HEK293 (cell line): ENCODE data around the gene CENPM.

Experiments used
- CTCF ChIA-PET: fragments of 350-600 bp; formaldehyde crosslinking; extraction: SDS; loops from one replicate; lab custom pipeline; 2021; ENCODE audit warnings: antibody characterized with exemption; lab: Yijun Ruan, JAX
- POLR2A ChIA-PET: fragments of 300-600 bp; formaldehyde crosslinking; extraction: SDS; loops from one replicate; lab custom pipeline; 2020; ENCODE audit warnings: antibody characterized with exemption, inconsistent platforms; lab: Yijun Ruan, JAX
- H3K27ac ChIP-seq: fragments of 200-500 bp; sonication (Bioruptor generic); 2 replicates; pipeline ENCODE4 v1.5.1; 2014; ENCODE audit warnings: low read depth, low read length, control low read depth, inconsistent platforms; ENCODE audit errors: extremely low read depth
- H3K36me3 ChIP-seq, 2 experiments: fragments of 200-500 bp in 1 of 2; sonication (Bioruptor generic) in 1 of 2; 1 replicate in 1 of 2; 2 replicates in 1 of 2; pipeline ENCODE4 v1.5.1; 2014 to 2017; ENCODE audit warnings: inconsistent platforms in 2 of 2, low read length in 2 of 2; ENCODE audit not compliant: control insufficient read depth in 2 of 2, insufficient read depth in 1 of 2
- H3K4me1 ChIP-seq: fragments of 200-500 bp; sonication (Bioruptor generic); 2 replicates; pipeline ENCODE4 v1.5.1; 2014; ENCODE audit warnings: mild to moderate bottlenecking, low read length, inconsistent platforms; ENCODE audit not compliant: control insufficient read depth, insufficient read depth
- H3K4me3 ChIP-seq: 2 replicates; pipeline ENCODE4 v1.5.1; 2011; ENCODE audit warnings: low read depth, mild to moderate bottlenecking, control low read depth, low read length, moderate library complexity
- H3K9me3 ChIP-seq: fragments of 200-500 bp; sonication (Bioruptor generic); 2 replicates; pipeline ENCODE4 v1.5.1; 2014; ENCODE audit warnings: low read depth, low read length, inconsistent platforms; ENCODE audit not compliant: control insufficient read depth, insufficient read depth
- BCL11B ChIP-seq: fragments of 450-650 bp; formaldehyde crosslinking; IDR thresholded peaks from 2 replicates; pipeline ENCODE4 v1.5.1; 2016; ENCODE audit warnings: low read depth, missing biosample characterization, missing genetic modification characterization
- EGR2 ChIP-seq: fragments of 450-650 bp; formaldehyde crosslinking; IDR thresholded peaks from 2 replicates; pipeline ENCODE4 v1.5.1; 2016; ENCODE audit warnings: low read depth, missing biosample characterization, missing genetic modification characterization
- FEZF1 ChIP-seq: fragments of 450-650 bp; formaldehyde crosslinking; IDR thresholded peaks from 2 replicates; pipeline ENCODE4 v1.5.1; 2016; ENCODE audit warnings: missing biosample characterization, missing genetic modification characterization
- KLF8 ChIP-seq: fragments of 450-650 bp; formaldehyde crosslinking; IDR thresholded peaks from 2 replicates; pipeline ENCODE4 v1.5.1; 2016; ENCODE audit warnings: missing biosample characterization, missing genetic modification characterization
- KLF9 ChIP-seq: fragments of 450-650 bp; formaldehyde crosslinking; IDR thresholded peaks from 2 replicates; pipeline ENCODE4 v1.5.1; 2016; ENCODE audit warnings: missing biosample characterization, missing genetic modification characterization, low read depth
- MYNN ChIP-seq: fragments of 450-650 bp; formaldehyde crosslinking; IDR thresholded peaks from 2 replicates; pipeline ENCODE4 v1.5.1; 2016; ENCODE audit warnings: missing biosample characterization, missing genetic modification characterization, borderline replicate concordance
- PRDM1 ChIP-seq: fragments of 450-650 bp; formaldehyde crosslinking; IDR thresholded peaks from 2 replicates; pipeline ENCODE4; 2016; ENCODE audit warnings: missing biosample characterization, missing genetic modification characterization
- TRIM28 ChIP-seq: IDR thresholded peaks from 2 replicates; pipeline ENCODE4 v1.6.1; 2011; ENCODE audit warnings: low read length, control low read depth, borderline replicate concordance
- YY1 ChIP-seq: fragments of 450-650 bp; formaldehyde crosslinking; IDR thresholded peaks from 2 replicates; pipeline ENCODE4 v1.5.1; 2018; ENCODE audit warnings: missing biosample characterization, missing genetic modification characterization
- ZBTB20 ChIP-seq: fragments of 450-650 bp; formaldehyde crosslinking; IDR thresholded peaks from 2 replicates; pipeline ENCODE4 v1.5.1; 2016; ENCODE audit warnings: missing biosample characterization, missing genetic modification characterization
- ZEB2 ChIP-seq: fragments of 450-650 bp; formaldehyde crosslinking; IDR thresholded peaks from 2 replicates; pipeline ENCODE4 v1.5.1; 2016; ENCODE audit warnings: missing biosample characterization, missing genetic modification characterization
- ZNF133 ChIP-seq: fragments of 450-650 bp; formaldehyde crosslinking; IDR thresholded peaks from 2 replicates; pipeline ENCODE4 v1.5.1; 2016; ENCODE audit warnings: missing biosample characterization, missing genetic modification characterization
- ZNF138 ChIP-seq: fragments of 450-650 bp; formaldehyde crosslinking; IDR thresholded peaks from 2 replicates; pipeline ENCODE4 v1.5.1; 2016; ENCODE audit warnings: missing biosample characterization, missing genetic modification characterization, borderline replicate concordance
- ZNF184 ChIP-seq: fragments of 450-650 bp; IDR thresholded peaks from 2 replicates; pipeline ENCODE4 v1.5.1; 2018; ENCODE audit warnings: missing biosample characterization, mild to moderate bottlenecking, missing genetic modification characterization
- ZNF2 ChIP-seq: fragments of 450-650 bp; formaldehyde crosslinking; IDR thresholded peaks from 2 replicates; pipeline ENCODE4 v1.5.1; 2016; ENCODE audit warnings: missing biosample characterization, missing genetic modification characterization
- ZNF223 ChIP-seq: fragments of 450-650 bp; formaldehyde crosslinking; IDR thresholded peaks from 2 replicates; pipeline ENCODE4 v1.5.1; 2016; ENCODE audit warnings: missing biosample characterization, missing genetic modification characterization
- ZNF24 ChIP-seq: fragments of 450-650 bp; formaldehyde crosslinking; IDR thresholded peaks from 2 replicates; pipeline ENCODE4 v1.5.1; 2016; ENCODE audit warnings: missing biosample characterization, missing genetic modification characterization
- ZNF324 ChIP-seq: fragments of 450-650 bp; formaldehyde crosslinking; IDR thresholded peaks from 2 replicates; pipeline ENCODE4 v1.5.1; 2016; ENCODE audit warnings: missing biosample characterization, missing genetic modification characterization
- ZNF335 ChIP-seq: fragments of 450-650 bp; formaldehyde crosslinking; conservative IDR thresholded peaks from 2 replicates; pipeline ENCODE4 v1.5.1; 2016; ENCODE audit warnings: missing biosample characterization, missing genetic modification characterization
- ZNF341 ChIP-seq: fragments of 450-650 bp; formaldehyde crosslinking; IDR thresholded peaks from 2 replicates; pipeline ENCODE4; 2016; ENCODE audit warnings: low read depth, missing biosample characterization, missing genetic modification characterization
- ZNF473 ChIP-seq: fragments of 450-650 bp; formaldehyde crosslinking; IDR thresholded peaks from 2 replicates; pipeline ENCODE4 v1.5.1; 2017; ENCODE audit warnings: missing biosample characterization, missing genetic modification characterization
- ZNF501 ChIP-seq: fragments of 450-650 bp; formaldehyde crosslinking; IDR thresholded peaks from 2 replicates; pipeline ENCODE4 v1.5.1; 2016; ENCODE audit warnings: missing biosample characterization, missing genetic modification characterization
- ZNF707 ChIP-seq: fragments of 450-650 bp; formaldehyde crosslinking; IDR thresholded peaks from 2 replicates; pipeline ENCODE4 v1.5.1; 2016; ENCODE audit warnings: missing biosample characterization, missing genetic modification characterization
- ZNF76 ChIP-seq: fragments of 450-650 bp; formaldehyde crosslinking; IDR thresholded peaks from 2 replicates; pipeline ENCODE4; 2016; ENCODE audit warnings: low read depth, missing biosample characterization, missing genetic modification characterization, borderline replicate concordance
- ZSCAN30 ChIP-seq: fragments of 450-650 bp; IDR thresholded peaks from 2 replicates; pipeline ENCODE4 v1.5.1; 2018; ENCODE audit warnings: missing biosample characterization, mild to moderate bottlenecking, missing genetic modification characterization, moderate library complexity
- TF ChIP-seq, protein P1 (sequence below): fragments of 450-650 bp; formaldehyde crosslinking; IDR thresholded peaks from 2 replicates; pipeline ENCODE4 v1.5.1; 2016; ENCODE audit warnings: missing biosample characterization, missing genetic modification characterization
- TF ChIP-seq, protein P2 (sequence below): fragments of 450-650 bp; formaldehyde crosslinking; IDR thresholded peaks from 2 replicates; pipeline ENCODE4 v1.5.1; 2016; ENCODE audit warnings: missing biosample characterization, missing genetic modification characterization
- TF ChIP-seq, protein P3 (sequence below): fragments of 450-650 bp; formaldehyde crosslinking; IDR thresholded peaks from 2 replicates; pipeline ENCODE4 v1.5.1; 2016; ENCODE audit warnings: missing biosample characterization, missing genetic modification characterization
- TF ChIP-seq, protein P4 (sequence below): fragments of 450-650 bp; formaldehyde crosslinking; IDR thresholded peaks from 2 replicates; pipeline ENCODE4 v1.5.1; 2017; ENCODE audit warnings: missing biosample characterization, missing genetic modification characterization

The CENPM gene, protein sequence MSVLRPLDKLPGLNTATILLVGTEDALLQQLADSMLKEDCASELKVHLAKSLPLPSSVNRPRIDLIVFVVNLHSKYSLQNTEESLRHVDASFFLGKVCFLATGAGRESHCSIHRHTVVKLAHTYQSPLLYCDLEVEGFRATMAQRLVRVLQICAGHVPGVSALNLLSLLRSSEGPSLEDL

DNA sequence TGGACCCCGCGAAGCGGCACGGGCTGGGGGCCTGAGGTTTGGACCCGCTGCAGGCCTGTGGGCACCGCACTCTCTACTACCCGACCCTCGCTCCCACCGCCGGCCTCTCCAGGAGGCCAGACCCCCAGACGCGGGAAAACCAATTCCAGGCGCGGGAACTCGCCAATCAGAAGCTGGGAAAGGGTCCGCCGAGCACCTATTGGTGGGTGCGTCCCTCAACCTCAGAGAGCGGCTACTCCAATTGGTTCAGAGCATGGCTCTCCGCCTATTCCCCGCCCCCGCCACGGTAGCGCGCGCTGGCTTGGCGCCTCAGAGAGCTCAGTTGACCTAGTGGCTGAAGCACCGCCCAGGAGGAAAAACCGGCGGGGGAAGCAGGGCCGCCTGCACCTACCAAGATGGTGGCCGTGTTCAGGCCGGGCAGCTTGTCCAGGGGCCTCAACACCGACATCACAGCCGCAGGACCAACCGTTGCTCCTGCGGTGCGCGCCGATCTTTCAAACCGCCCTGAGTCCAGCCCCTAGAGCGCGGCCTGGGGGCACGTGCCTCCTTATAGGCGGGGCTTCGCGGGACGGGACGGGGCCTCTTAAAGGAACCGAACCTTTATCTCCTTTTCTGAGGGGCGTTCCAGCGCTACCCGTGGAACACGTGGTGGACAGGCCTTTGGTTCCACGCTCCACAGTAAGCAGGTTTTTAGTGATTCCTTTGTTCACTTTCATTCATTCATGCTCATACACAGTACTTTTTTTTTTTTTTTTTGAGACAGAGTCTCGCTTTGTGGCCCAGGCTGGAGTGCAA lies at the start of gene CENPM:
TSS of gene CENPM (minus strand) at position 524 of the 795 bp plus-strand sequence. CDS start at position 448, 76 bp downstream.
- Histone ChIP-seq H3K9me3 (no peaks in the 10 kb centered on the region), H3K36me3 (peaks cover 27 to 37% of the 10 kb centered on the region in 2 experiments; a peak in 2 of 3 replicates), H3K4me1 (no peaks in the 10 kb centered on the region), H3K4me3 (peak within 1 kb of the TSS; percentile 68), H3K27ac (peak within 1 kb of the TSS; percentile 90)
- ChIA-PET CTCF (interaction anchor here (0.7 to 3.2 kb wide), 17 partner anchors 10 to 498 kb away, joined by 3 to 26 read pairs (median 4); no protein-coding TSS in a partner anchor), POLR2A (interaction anchor here (0.5 to 2.5 kb wide), 44 partner anchors 9 to 668 kb away, joined by 3 to 31 read pairs (median 4); partner anchors contain the start of genes CCDC134, DESI1, NAGA and NDUFA6)
- TF ChIP-seq ZBTB20 (tag by site-specific recombination) (peak; percentile 36; the same call in 1 of the 2 replicates), ZNF76 (no peak; the same call in 1 of the 2 replicates), ZNF707 (tag by site-specific recombination) (no peak), ZNF501 (tag by site-specific recombination) (peak; percentile 9; the same call in 1 of the 2 replicates), TRIM28 (0 out of 2 replicates have a peak, but pooled peaks have one; percentile 14), KLF9 (tag by site-specific recombination) (peak; percentile 58), BCL11B (tag by site-specific recombination) (peak; percentile 79), PRDM1 (tag by site-specific recombination) (no peak), ZEB2 (tag by site-specific recombination) (peak; percentile 75), ZNF24 (tag by site-specific recombination) (peak; percentile 70; the same call in 1 of the 2 replicates), ZSCAN30 (tag by site-specific recombination) (peak; percentile 79), ZNF324 (tag by site-specific recombination) (no peak), ZNF335 (tag by site-specific recombination) (peak; percentile 50), ZNF2 (tag by site-specific recombination) (peak; percentile 54; the same call in 1 of the 2 replicates), ZNF133 (tag by site-specific recombination) (no peak), ZNF184 (tag by site-specific recombination) (no peak), KLF8 (tag by site-specific recombination) (peak; percentile 40; the same call in 1 of the 2 replicates), MYNN (tag by site-specific recombination) (no peak), ZNF341 (0 out of 2 replicates have a peak, but pooled peaks have one; percentile 16), ZNF473 (tag by site-specific recombination) (no peak), YY1 (tag by site-specific recombination) (peak; percentile 82), ZNF223 (tag by site-specific recombination) (no peak), FEZF1 (peak; percentile 44; the same call in 1 of the 2 replicates), ZNF138 (tag by site-specific recombination) (no peak), EGR2 (tag by site-specific recombination) (peak; percentile 42; the same call in 1 of the 2 replicates)
- TF ChIP-seq, protein P1, sequence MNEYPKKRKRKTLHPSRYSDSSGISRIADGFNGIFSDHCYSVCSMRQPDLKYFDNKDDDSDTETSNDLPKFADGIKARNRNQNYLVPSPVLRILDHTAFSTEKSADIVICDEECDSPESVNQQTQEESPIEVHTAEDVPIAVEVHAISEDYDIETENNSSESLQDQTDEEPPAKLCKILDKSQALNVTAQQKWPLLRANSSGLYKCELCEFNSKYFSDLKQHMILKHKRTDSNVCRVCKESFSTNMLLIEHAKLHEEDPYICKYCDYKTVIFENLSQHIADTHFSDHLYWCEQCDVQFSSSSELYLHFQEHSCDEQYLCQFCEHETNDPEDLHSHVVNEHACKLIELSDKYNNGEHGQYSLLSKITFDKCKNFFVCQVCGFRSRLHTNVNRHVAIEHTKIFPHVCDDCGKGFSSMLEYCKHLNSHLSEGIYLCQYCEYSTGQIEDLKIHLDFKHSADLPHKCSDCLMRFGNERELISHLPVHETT (tag by site-specific recombination), result peak; percentile 20; the same call in 1 of the 2 replicates
- TF ChIP-seq, protein P2, sequence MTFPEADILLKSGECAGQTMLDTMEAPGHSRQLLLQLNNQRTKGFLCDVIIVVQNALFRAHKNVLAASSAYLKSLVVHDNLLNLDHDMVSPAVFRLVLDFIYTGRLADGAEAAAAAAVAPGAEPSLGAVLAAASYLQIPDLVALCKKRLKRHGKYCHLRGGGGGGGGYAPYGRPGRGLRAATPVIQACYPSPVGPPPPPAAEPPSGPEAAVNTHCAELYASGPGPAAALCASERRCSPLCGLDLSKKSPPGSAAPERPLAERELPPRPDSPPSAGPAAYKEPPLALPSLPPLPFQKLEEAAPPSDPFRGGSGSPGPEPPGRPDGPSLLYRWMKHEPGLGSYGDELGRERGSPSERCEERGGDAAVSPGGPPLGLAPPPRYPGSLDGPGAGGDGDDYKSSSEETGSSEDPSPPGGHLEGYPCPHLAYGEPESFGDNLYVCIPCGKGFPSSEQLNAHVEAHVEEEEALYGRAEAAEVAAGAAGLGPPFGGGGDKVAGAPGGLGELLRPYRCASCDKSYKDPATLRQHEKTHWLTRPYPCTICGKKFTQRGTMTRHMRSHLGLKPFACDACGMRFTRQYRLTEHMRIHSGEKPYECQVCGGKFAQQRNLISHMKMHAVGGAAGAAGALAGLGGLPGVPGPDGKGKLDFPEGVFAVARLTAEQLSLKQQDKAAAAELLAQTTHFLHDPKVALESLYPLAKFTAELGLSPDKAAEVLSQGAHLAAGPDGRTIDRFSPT, result 0 out of 2 replicates have a peak, but pooled peaks have one; percentile 2
- TF ChIP-seq, protein P3, sequence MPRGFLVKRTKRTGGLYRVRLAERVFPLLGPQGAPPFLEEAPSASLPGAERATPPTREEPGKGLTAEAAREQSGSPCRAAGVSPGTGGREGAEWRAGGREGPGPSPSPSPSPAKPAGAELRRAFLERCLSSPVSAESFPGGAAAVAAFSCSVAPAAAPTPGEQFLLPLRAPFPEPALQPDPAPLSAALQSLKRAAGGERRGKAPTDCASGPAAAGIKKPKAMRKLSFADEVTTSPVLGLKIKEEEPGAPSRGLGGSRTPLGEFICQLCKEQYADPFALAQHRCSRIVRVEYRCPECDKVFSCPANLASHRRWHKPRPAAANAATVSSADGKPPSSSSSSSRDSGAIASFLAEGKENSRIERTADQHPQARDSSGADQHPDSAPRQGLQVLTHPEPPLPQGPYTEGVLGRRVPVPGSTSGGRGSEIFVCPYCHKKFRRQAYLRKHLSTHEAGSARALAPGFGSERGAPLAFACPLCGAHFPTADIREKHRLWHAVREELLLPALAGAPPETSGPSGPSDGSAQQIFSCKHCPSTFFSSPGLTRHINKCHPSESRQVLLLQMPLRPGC (tag by site-specific recombination), result 0 out of 2 replicates have a peak, but pooled peaks have one; percentile 8
- TF ChIP-seq, protein P4, sequence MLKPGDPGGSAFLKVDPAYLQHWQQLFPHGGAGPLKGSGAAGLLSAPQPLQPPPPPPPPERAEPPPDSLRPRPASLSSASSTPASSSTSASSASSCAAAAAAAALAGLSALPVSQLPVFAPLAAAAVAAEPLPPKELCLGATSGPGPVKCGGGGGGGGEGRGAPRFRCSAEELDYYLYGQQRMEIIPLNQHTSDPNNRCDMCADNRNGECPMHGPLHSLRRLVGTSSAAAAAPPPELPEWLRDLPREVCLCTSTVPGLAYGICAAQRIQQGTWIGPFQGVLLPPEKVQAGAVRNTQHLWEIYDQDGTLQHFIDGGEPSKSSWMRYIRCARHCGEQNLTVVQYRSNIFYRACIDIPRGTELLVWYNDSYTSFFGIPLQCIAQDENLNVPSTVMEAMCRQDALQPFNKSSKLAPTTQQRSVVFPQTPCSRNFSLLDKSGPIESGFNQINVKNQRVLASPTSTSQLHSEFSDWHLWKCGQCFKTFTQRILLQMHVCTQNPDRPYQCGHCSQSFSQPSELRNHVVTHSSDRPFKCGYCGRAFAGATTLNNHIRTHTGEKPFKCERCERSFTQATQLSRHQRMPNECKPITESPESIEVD, result no peak
